GM21723 (cell line): ENCODE results near the gene SPPL2B.
"Not testable (repeated sequence)": the region's sequence is repeated elsewhere in the genome, so short reads cannot be mapped to it uniquely, and the experiment has no call there.

Experiments
- ATAC-seq: cut with Tn5 transposase; IDR thresholded peaks from one replicate; pipeline ENCODE4 v1.9.1; 2021; ENCODE audit warnings: mild to moderate bottlenecking, moderate library complexity; ENCODE audit not compliant: unreplicated experiment

Gene SPPL2B

DNA sequence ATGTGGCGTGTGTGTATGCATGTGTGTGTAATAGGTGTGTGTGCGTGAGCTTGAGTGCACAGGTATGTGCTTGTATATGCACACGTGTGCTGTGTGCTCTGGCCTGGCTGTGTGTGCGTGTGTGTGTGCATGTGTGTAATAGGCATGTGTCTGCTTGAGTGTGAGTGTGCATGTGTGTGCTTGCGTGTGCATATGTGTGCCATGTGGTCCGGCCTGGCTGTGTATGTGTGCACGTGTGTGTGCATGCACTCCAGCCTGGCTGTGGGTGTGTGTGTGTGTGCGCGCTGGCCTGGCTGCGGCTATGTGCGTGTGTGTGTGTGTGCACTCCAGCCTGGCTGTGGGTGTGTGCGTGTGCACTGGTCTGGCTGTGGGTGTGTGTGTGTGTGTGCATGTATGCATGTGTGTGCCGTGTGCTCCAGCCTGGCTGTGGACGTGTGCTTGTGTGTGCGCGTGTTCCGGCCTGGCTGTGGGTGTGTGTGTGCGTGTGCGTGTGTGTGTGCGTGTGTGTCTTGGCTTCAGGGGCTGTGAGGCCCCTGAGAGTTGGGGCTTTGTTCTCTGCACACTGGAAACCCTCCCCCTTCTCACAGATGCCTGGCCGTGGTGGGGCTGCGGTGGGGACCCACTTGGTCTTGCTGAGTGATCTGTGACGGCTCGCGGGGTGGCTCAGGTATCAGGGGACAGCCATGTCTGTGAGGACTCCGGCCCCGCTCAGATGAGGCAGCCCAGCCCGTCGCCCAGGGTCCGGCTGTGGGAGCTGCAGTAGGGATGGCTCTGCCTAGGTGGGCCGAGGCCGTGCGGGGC, 8.2 kb downstream of the SPPL2B start:
- ATAC-seq: no peak

DNA sequence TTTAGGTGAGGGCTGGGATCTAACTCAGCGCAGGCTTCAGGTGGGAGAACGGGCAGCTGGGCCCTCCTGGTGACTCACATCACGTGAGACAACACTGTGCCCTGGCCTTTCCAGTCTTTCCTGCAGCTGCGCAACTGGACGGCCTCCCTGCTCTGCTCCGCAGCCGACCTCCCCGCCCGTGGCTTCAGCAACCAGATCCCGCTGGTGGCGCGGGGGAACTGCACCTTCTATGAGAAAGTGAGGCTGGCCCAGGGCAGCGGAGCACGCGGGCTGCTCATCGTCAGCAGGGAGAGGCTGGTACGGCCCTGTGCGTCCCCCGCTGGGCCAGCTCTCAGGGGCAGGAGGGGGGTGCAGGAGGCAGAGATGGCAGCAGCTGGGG, 8.8 kb downstream of the SPPL2B start:
- no peak for ATAC-seq

DNA sequence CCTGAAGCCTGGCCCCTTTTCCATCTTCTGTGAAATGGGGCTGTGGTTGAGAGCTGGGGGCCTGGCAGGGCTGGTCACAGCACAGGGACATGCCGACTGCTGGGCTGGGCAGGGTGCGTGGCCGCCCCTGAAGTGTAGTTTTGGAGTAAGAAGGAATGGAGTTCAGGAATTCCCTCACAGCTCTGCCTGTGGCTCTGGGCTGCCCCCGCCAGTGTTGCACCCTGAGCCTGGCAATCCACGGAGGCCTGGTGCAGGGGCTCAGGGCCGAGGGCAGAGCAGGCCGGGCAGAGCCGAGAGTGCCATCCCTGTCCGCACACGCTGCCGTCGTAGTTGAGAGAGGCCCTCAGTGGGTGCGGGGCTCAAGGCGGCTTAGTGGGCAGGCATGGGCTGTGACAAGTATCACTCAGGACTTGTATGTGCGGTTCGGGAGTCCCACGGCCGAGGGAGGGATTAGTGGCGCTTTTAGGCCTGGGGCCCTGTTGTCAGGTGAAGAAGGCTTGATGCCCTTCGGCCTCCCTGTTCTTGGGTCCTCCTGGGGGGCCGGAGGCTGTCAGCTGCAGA, 9.7 kb downstream of the SPPL2B start:
- ATAC-seq: no peak

DNA sequence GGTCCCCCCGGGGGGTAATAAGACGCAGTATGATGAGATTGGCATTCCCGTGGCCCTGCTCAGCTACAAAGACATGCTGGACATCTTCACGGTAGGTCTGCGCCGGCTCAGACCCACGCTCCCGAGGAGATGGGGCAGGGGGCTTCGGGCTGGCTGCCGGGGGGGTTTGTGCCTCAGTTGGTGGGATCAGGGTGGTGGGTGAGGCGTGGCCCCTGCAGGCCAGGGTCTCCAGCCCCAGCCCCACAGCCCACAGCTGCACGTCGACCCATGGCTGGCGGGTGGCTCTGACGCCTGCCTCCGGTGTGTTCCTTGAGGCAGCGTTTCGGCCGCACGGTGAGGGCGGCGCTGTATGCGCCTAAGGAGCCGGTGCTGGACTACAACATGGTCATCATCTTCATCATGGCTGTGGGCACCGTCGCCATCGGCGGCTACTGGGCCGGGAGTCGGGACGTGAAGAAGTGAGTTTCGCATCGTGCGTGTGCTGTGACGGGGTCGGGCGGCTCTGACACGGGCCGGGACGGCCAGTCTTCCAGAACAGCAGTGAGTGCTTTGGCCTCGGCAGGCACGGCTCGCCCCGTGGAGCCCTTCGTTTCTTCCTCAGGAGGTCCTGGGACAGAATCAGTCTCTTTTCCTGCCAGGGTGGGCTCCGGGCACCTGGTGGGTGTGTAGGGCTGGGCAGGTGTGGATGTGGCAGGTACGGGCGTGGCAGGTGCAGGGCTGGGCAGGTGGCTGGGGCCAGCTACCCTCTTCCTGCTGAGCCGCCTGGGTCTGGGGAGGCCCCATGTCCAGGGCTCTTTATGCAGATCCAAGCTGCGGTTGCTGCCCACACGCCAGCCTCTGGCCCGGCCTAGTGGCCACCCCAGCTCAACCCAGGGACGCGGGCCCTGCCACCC, 10.5 kb downstream of the SPPL2B start:
- ATAC-seq: no peak

DNA sequence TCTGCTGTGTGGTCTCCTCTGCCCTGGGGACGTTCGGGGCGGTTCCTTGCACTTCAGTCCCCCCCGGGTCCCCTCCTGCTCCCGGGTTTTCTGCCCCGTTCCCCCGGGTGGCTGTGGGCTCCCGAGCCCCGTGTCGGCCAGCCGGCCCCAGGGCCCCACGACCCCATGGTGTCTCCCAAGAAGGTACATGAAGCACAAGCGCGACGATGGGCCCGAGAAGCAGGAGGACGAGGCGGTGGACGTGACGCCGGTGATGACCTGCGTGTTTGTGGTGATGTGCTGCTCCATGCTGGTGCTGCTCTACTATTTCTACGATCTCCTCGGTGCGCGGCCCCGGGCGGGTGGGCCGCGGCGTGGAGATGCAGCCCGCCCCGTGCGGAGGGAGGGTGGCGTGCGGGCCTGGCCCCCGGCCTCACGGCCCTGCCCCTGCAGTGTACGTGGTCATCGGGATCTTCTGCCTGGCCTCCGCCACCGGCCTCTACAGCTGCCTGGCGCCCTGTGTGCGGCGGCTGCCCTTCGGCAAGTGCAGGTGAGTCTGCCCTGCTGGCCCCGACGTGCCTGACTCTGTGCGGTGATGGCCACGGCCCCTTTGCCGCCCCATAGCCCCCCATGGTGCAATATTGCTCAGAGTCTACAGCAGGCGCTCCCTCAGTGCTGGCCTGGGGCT, 11.3 kb downstream of the SPPL2B start:
- ATAC-seq: no peak

DNA sequence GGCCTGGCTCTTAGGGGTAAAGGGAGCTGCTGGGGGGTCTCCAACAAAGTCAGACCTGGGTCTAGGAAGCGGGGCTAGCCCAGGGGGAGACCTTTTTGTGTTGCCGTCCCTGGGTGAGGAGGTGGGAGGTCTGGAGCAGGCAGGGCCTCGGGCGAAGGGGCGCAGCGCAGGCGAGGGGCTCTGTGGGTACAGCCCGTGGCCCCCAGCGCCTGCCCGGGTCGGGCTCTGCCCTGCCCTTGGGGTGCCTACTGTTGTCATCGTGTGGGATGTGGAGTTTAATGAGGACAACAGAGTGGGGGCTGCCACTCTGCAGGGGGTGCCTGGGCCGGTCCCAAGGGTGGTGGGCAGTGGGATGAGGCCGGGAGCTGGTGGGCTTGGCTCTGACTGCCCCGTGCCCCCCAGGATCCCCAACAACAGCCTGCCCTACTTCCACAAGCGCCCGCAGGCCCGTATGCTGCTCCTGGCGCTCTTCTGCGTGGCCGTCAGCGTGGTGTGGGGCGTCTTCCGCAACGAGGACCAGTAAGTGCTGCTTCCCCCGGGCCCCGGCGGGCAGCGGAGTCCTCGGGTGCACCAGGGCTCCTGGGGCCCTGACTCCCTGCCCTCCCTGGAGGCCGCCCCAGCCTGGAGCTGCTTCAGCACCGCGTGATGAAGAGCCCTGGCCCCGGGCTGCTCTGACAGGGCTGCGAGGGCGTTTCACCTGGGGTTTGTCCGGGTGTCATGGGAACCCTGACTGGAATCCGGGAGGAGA, 12.2 kb downstream of the SPPL2B start:
- ATAC-seq: no peak

DNA sequence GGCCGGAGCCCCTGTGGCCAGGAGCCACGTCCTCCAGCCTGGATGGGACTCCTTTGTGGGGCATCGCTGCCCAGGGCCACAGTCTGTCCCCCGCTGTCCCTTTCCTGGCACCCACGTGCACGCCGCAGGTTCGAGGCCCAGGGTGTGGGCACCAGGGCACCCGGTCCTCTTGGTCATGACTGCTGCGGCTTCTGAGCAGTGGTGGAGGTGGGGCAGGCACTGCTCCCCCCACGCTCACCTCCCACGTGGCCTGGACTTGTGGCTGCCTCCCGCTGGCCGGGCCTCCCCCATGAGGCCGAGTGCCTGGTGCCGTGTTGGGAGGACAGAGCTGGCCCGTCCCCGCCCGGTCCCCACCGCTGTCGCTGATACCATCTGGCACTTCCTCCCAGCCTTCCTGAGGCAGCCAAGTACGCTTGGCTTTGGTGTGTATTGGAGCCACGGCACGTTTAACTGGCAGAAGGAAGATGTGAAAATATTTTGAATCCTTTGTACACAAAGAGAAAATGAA, 12.8 kb downstream of the SPPL2B start:
- ATAC-seq: no peak

DNA sequence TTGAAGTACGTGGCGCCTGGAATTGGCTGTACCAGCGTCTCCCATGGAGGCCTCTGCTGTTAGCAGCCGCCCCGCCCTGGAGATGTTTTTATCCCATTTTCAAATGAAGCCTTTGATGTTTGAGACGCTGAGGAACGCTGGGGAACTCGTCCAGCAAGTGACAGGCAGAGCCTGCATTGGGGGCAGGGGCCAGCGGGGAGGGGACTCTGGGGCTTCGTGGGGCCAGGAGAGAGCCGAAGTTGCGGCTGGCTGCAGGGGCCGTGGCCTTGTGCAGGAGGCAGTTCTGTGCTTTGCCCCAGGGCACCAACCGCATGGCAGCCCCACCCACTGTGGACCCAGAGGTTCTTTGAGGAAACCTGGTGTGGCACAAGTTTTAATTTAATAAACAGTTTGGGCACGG, 13.5 kb downstream of the SPPL2B start:
- ATAC-seq: no peak

DNA sequence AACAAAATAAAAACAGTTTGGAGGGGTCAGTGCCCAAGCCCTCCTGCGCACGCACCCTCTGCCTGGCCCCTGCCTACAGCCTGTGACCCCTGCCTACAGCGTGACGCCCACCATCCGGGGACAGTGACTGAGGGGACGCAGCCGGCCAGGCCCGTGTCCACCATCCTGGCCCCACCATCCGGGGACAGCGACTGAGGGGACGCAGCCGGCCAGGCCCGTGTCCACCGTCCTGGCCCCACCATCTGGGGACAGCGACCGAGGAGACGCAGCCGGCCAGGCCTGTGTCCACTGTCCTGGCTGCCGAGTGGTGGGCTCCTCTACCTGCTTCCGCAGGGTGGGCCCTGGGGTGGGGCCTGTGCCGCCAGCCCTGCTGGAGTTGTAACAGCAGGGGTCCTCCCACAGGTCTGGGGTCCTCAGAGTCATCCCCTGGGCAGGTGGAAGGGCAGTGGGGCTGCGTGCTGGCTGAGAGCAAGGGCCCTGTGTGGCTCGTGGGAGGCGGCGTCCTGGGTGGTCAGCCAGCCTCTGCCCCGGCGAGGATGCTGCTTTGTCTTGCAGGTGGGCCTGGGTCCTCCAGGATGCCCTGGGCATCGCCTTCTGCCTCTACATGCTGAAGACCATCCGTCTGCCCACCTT, 14.3 kb downstream of the SPPL2B start:
- ATAC-seq: no peak

DNA sequence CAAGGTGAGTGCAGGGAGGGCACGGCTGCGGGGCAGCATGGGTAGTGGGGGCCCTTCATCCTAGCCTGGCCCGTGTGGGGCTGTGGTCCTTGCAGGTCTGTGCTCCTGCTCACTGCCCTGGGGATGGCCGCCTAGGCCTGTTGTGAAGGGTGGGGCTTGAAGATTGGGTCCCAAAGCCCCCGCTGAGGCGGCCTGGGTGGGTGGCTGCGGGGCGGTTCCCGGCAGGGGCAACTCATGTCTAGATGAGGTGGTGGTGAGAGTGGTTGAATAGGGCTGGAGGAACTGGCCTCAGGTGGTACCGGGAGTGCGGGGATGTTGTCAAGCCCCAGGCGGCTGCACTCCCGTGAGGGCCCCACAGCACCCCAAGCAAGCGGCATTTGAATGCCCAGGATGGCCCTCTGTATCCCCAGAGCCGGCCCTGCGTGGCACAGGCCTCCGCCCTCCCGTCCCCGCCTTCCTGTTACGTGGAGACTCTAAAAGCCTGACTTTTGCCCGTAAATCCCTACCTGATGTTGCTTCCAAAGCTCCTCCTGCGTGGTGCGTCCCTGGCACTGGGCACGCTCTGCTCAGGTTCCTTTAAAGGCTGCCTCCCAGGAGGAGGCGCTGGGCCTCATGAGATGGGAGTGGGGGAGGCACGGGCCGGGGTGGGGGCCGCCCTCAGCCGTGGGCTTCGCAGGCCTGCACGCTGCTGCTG, 15.0 kb downstream of the SPPL2B start:
- no peak for ATAC-seq

DNA sequence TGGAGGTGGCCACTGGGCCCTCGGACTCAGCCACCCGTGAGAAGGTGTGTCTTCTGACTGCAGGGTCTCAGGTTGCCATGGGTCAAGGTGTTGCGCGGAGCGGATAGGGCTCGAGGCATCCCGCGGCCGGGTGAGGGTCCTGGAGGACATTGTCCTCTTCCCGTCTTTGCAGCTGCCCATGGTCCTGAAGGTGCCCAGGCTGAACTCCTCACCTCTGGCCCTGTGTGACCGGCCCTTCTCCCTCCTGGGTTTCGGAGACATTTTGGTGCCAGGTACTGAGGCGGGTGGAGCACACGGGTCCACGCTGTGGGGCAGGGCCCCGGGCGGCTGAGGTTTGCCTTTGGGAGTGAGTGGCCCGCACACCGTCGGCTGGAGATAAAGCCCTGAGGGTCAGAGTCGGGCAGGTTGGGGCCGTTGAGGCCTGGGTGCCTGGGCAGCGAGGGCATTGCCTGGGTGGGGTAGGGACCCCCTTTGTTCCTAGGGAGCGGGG, 15.9 kb downstream of the SPPL2B start:
- no peak for ATAC-seq

DNA sequence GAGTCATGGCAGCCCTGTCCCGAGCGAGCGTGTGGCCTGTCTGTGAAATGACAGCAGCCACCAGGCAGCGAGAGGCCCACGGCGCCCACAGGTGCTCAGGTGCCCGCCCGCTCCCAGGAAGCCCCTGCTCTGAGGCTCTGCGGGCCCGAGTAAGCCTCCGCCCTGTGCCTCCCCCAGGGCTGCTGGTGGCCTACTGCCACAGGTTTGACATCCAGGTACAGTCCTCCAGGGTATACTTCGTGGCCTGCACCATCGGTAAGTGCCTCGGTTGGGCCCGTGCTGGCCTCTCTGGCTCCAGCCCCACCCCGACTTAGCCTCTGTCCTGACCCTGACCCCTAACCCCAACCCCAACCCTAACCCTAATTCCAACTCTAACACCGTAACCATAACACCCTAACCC, 16.6 kb downstream of the SPPL2B start:
- no peak for ATAC-seq

DNA sequence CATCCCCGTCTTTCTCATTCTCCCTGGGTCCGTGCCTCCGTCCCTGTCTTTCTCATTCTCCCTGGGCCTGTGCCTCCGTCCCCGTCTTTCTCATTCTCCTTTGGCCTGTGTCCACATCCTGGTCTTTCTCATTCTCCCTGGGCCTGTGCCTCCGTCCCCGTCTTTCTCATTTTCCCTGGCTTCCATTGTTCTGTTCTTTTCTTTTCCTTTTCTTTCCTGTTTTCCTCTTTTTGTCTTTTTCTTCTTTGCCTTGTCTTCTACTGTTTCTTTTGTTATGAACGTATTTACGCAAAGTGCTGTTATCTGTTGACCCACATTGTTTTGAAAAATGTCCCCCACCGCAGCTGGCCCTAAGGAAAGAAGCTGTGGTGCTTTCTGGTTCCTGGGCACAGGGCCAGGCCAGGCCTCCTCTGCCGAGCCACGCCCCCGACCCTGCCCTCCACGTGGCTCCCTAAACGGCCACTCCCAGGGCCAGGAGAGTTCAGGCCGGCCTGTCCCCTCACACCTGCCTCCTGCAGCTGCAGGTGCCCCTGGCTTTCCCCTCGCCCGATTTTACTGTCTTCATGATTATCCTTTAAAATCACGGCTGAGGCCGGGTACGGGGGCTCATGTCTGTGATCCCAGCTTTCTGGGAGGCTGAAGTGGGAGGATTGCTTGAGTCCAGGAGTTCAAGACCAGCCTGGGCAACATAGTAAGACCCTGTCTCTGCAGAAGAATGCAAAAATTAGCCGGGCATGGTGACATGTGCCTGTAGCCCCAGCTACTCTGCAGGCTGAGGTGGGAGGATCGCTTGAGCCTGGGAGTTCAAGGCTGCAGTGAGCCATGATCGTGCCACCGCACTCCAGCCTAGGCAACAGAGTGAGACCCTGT, 17.5 kb downstream of the SPPL2B start:
- ATAC-seq: no peak

DNA sequence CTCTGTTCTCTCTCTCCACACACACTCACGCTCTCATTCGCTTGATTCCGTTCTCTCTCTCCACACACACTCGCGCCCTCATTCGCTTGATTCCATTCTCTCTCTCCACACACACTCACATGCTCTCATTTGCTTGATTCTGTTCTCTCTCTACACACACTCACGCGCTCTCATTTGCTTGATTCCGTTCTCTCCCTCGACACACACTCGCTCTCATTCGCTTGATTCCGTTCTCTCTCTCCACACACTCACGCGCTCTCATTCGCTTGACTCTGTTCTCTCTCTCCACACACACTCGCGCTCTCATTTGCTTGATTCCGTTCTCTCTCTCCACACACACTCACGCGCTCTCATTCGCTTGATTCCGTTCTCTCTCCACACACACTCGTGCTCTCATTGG, 21.3 kb downstream of the SPPL2B start:
- not testable (repeated sequence) for ATAC-seq

DNA sequence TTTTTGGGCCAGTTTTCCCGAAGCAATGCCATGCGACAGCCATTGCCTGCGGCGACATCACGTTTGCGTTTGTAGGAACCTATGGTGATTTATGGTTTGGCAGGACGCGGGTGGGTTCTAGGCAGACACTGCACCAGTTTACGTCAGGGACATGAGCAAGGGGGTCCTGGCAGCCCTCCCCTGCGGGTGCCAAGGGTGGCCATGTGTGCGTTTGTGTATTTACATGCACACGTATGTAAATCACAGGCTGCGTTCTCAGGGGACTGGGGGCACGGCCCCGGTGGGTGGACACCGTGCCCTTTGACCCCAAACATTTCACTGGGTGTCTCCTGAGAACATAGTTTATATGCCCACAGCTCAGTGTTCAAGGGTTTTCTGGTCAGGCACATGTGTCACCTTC, 22.2 kb downstream of the SPPL2B start:
- no peak for ATAC-seq

DNA sequence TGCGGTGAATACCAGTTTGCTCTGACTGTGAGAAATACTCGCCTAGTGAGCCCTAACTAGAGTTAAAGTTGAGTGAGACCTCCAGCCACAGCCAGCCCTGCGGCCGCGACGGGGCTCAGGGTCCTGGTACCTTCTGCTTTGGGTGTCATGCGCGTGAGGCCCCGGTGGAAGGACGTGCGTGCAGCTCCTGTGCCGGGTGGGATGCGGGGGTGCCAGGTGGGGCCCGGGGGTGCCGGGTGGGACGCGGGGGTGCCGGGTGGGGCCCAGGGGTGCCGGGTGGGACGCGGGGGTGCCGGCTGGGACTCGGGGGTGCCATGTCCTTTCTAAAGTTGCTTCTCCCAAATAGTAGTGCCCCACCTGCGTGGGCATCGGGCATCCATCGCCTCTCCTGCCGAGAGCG, 23.1 kb downstream of the SPPL2B start:
- ATAC-seq: no peak

DNA sequence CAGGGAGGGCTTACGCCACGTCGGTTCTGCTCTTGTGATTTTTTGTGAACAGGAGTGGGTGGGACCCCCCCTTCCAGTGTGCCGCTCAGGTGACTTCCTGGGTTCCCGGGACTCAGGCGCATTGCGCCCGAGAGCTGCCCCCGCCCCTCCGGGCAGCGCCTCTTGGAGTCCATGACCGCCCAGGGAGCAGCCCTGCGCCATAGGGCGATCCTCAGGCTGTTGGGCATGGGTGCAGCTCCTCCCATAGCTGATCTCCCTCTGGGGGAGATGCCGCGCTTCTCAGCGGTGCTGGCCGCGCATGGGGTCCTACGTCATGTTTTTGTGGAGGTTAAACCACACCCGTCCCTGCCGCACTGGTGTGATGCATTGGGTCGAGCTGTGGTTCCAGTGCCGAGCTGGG, 23.6 kb downstream of the SPPL2B start:
- no peak for ATAC-seq

DNA sequence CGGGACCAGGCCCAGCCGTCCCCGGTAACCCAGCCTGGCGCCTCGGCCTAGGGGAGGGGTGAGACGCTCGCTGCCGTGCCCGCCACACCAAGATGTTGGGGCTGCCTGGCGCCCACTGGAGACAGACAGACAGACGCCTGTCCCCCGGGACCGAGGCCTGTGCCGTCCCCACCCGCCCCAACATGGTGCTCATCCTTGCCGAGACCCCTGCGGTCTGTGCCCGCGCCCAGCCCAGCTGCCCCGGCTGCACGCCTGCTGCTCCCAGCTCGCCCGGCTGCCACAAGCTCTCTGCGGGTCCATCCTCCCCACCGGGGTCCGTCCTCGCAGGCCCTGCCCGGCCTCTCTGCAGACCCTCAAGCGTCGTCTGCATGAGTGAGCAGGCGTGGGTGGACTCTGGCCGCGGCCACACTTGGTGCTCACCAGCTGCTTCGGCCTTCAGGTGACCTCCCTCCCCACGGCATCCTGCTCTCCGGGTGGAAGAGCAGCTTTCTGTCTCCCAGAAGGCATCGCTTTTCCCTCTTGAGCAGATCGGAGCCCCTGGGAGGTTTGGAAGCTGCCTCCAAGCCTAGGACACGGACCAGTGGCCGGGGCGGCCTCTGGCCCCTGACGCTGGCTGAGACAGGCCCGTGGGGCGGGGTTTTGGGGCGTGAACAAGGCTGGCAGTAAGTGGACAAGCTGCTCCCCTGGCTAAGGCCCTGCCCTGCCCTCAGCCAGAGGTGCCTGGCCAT, 24.8 kb downstream of the SPPL2B start:
- ATAC-seq: no peak
